GM23338 (cell line): ENCODE results near the gene PXDN. TPM values are rescaled to one million over a fixed set of nuclear protein-coding genes. Genes with fewer than 3 reads are reported as not detected.

Experiments used
- EZH2phosphoT487 ChIP-seq: fragments of 200-600 bp; sonication (generic); IDR thresholded peaks from one replicate; pipeline ENCODE4 v1.8.1; 2018; ENCODE audit warnings: antibody characterized with exemption; ENCODE audit not compliant: unreplicated experiment
- JUNB ChIP-seq: IDR thresholded peaks from one replicate; pipeline ENCODE4 v1.6.1; 2016; ENCODE audit warnings: antibody characterized with exemption; ENCODE audit not compliant: unreplicated experiment
- NANOG ChIP-seq: IDR thresholded peaks from 2 replicates; pipeline ENCODE4 v1.6.1; 2016; ENCODE audit warnings: antibody characterized with exemption, borderline replicate concordance
- ZNF462 ChIP-seq: fragments of 250-450 bp; sonication (Bioruptor Pico); IDR thresholded peaks from 2 replicates; pipeline ENCODE4 v1.5.0; 2020; ENCODE audit warnings: mild to moderate bottlenecking, moderate library complexity
- polyA plus RNA-seq: library from polyadenylated mRNA; unstranded; fragments of >200 nt; fragmentation: Nextera tagmentation; extraction: Ambion mirVana; gene quantifications from 2 replicates; pipeline ENCODE4 v1.2.1, GENCODE V29; 2016
- total RNA-seq: library from RNA; depleted of rRNA; stranded (reverse); fragments of >200 nt; shearing (Covaris generic); gene quantifications from 2 replicates; pipeline ENCODE4 v1.2.3, GENCODE V29; 2014
- TF ChIP-seq, protein P1 (sequence below): IDR thresholded peaks from one replicate; pipeline ENCODE4 v1.6.1; 2018; ENCODE audit warnings: antibody characterized with exemption; ENCODE audit not compliant: unreplicated experiment

PXDN gene
- total and polyA plus RNA-seq, 2 experiments from 2014 or later = 42.2 to 225 TPM

DNA sequence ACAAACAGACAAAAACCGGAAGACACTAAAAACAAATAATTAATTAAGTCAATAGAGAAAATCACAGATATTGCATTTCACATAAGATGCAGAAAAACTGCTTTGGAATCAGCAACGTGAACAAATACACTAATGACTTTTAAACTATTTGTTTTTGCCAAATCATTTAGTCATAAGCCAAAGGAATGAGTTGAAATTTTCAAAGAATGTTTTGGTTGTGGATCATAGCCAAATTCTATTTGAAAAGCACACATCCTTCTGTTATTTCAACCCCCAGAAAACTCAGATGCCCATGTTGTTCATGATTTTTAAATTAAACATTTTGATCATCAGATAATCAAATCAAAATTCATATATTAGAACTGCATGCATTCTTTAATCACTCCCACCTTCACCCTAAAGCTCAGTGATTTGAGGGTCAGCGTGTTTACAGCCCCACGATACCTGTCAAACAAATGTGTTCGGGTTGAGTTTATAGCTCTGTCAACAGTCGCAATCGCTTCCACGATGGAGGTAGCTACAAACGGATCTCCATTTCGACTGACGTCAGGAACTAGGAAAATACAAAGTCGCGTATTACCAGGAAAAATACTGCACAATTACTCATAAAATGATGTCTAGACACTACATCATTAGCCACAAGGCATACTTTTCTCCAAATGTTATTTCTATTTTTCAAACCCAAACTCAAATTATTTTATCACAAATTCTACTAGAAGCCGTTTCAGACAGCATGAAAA is 90.2 kb downstream of the PXDN start (continued):
- TF ChIP-seq ZNF462 (CRISPR knock-in tag) = no peak
- no peak for TF ChIP-seq EZH2phosphoT487
- no peak for TF ChIP-seq NANOG
- TF ChIP-seq, protein P1, sequence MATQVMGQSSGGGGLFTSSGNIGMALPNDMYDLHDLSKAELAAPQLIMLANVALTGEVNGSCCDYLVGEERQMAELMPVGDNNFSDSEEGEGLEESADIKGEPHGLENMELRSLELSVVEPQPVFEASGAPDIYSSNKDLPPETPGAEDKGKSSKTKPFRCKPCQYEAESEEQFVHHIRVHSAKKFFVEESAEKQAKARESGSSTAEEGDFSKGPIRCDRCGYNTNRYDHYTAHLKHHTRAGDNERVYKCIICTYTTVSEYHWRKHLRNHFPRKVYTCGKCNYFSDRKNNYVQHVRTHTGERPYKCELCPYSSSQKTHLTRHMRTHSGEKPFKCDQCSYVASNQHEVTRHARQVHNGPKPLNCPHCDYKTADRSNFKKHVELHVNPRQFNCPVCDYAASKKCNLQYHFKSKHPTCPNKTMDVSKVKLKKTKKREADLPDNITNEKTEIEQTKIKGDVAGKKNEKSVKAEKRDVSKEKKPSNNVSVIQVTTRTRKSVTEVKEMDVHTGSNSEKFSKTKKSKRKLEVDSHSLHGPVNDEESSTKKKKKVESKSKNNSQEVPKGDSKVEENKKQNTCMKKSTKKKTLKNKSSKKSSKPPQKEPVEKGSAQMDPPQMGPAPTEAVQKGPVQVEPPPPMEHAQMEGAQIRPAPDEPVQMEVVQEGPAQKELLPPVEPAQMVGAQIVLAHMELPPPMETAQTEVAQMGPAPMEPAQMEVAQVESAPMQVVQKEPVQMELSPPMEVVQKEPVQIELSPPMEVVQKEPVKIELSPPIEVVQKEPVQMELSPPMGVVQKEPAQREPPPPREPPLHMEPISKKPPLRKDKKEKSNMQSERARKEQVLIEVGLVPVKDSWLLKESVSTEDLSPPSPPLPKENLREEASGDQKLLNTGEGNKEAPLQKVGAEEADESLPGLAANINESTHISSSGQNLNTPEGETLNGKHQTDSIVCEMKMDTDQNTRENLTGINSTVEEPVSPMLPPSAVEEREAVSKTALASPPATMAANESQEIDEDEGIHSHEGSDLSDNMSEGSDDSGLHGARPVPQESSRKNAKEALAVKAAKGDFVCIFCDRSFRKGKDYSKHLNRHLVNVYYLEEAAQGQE = no peak
- TF ChIP-seq JUNB = no peak
